ENCODE data around the gene EPB41L2.
"Not testable (repeated sequence)": the region's sequence is repeated elsewhere in the genome, so short reads cannot be mapped to it uniquely, and the experiment has no call there.

DNA sequence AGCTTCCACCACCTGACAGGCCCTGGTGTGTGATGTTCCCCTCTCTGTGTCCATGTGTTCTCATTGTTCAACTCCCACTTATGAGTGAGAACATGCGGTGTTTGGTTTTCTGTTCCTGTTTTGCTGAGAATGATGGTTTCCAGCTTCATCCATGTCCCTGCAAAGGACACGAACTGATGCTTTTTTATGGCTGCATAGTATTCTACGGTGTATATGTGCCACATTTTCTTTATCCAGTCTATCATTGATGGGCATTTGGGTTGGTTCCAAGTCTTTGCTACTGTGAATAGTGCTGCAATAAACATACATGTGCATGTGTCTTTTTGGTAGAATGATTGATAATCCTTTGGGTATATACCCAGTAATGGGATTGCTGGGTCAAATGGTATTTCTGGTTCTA lies 120.3 kb downstream of the EPB41L2 start:
- TF ChIP-seq, protein P1, sequence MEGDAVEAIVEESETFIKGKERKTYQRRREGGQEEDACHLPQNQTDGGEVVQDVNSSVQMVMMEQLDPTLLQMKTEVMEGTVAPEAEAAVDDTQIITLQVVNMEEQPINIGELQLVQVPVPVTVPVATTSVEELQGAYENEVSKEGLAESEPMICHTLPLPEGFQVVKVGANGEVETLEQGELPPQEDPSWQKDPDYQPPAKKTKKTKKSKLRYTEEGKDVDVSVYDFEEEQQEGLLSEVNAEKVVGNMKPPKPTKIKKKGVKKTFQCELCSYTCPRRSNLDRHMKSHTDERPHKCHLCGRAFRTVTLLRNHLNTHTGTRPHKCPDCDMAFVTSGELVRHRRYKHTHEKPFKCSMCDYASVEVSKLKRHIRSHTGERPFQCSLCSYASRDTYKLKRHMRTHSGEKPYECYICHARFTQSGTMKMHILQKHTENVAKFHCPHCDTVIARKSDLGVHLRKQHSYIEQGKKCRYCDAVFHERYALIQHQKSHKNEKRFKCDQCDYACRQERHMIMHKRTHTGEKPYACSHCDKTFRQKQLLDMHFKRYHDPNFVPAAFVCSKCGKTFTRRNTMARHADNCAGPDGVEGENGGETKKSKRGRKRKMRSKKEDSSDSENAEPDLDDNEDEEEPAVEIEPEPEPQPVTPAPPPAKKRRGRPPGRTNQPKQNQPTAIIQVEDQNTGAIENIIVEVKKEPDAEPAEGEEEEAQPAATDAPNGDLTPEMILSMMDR (IDR thresholded peaks at IDR 0.05), result not testable (repeated sequence)
- TF ChIP-seq ZFX (IDR thresholded peaks at IDR 0.05; ENCODE audit: borderline replicate concordance), result not testable (repeated sequence)
